Vagina (tissue), 2 donors: ENCODE measurements around the gene MAG.

Experiments used
- POLR2AphosphoS5 ChIP-seq, 2 donors: sonication (generic); formaldehyde crosslinking; IDR thresholded peaks; one replicate each; pipeline ENCODE4 v1.9.0; 2017; ENCODE audit warnings: antibody characterized with exemption in 2 of 2, mild to moderate bottlenecking in 2 of 2, low read depth in 1 of 2; ENCODE audit not compliant: insufficient read depth in 1 of 2
- TF ChIP-seq, protein P1 (sequence below), 3 experiments: fragments of 450-650 bp in 2 of 3; fragments of 200-600 bp in 1 of 3; sonication (generic) in 1 of 3; IDR thresholded peaks; one replicate each; pipeline ENCODE4 v1.5.1; 2017 to 2019; ENCODE audit warnings: antibody characterized with exemption in 3 of 3, mild to moderate bottlenecking in 2 of 3, moderate library complexity in 2 of 3

- TF ChIP-seq, protein P1, sequence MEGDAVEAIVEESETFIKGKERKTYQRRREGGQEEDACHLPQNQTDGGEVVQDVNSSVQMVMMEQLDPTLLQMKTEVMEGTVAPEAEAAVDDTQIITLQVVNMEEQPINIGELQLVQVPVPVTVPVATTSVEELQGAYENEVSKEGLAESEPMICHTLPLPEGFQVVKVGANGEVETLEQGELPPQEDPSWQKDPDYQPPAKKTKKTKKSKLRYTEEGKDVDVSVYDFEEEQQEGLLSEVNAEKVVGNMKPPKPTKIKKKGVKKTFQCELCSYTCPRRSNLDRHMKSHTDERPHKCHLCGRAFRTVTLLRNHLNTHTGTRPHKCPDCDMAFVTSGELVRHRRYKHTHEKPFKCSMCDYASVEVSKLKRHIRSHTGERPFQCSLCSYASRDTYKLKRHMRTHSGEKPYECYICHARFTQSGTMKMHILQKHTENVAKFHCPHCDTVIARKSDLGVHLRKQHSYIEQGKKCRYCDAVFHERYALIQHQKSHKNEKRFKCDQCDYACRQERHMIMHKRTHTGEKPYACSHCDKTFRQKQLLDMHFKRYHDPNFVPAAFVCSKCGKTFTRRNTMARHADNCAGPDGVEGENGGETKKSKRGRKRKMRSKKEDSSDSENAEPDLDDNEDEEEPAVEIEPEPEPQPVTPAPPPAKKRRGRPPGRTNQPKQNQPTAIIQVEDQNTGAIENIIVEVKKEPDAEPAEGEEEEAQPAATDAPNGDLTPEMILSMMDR (IDR thresholded peaks at IDR 0.05): no peak
- no peak for TF ChIP-seq POLR2AphosphoS5 (IDR thresholded peaks at IDR 0.05; ENCODE audit: insufficient read depth in 1 of 2, low read depth in 1 of 2)
Observed at GRCh38 chr19:35314031-35314430, 22.1 kb downstream of the MAG start.
